Neural progenitor cell (in vitro differentiated cells): Measurements from ENCODE around the gene DMRTC2. TPM values are rescaled to one million over a fixed set of nuclear protein-coding genes. Genes with fewer than 3 reads are reported as not detected.

Experiments used
- DNase-seq: peaks from one replicate; pipeline ENCODE4 v3.0.0-alpha.2; 2016; ENCODE audit warnings: low spot score
- H2AFZ ChIP-seq: fragments of 200-600 bp; sonication (generic); replicated peaks from 2 replicates; pipeline ENCODE4 v1.6.1; 2016; ENCODE audit warnings: antibody characterized with exemption
- H3F3A ChIP-seq: fragments of 200-600 bp; sonication (generic); 2 replicates; pipeline ENCODE4 v1.6.1; 2016; ENCODE audit warnings: antibody characterized with exemption, low read depth
- H3K27ac ChIP-seq: fragments of 200-600 bp; sonication (generic); 2 replicates; pipeline ENCODE4 v1.5.1; 2016; ENCODE audit warnings: mild to moderate bottlenecking
- H3K27me3 ChIP-seq: fragments of 200-600 bp; sonication (generic); 2 replicates; pipeline ENCODE4 v1.6.1; 2016; ENCODE audit warnings: mild to moderate bottlenecking, moderate library complexity
- H3K36me3 ChIP-seq: fragments of 200-600 bp; sonication (generic); 2 replicates; pipeline ENCODE4 v1.5.1; 2016
- H3K4me1 ChIP-seq: fragments of 200-600 bp; sonication (generic); 2 replicates; pipeline ENCODE4 v1.6.1; 2016; ENCODE audit warnings: mixed run types
- H3K4me2 ChIP-seq: fragments of 200-600 bp; sonication (generic); 2 replicates; pipeline ENCODE4 v1.6.1; 2016
- H3K4me3 ChIP-seq: fragments of 200-600 bp; sonication (generic); 2 replicates; pipeline ENCODE4 v1.5.1; 2016
- H3K79me2 ChIP-seq: fragments of 200-600 bp; sonication (generic); 2 replicates; pipeline ENCODE4 v1.6.1; 2016; ENCODE audit warnings: low read depth
- H3K9ac ChIP-seq: fragments of 200-600 bp; sonication (generic); 2 replicates; pipeline ENCODE4 v1.6.1; 2016
- H3K9me3 ChIP-seq: fragments of 200-600 bp; sonication (generic); 2 replicates; pipeline ENCODE4 v1.5.1; 2016; ENCODE audit warnings: low read depth
- H4K20me1 ChIP-seq: fragments of 200-600 bp; sonication (generic); 2 replicates; pipeline ENCODE4 v1.6.1; 2016; ENCODE audit warnings: low read depth
- H3K27ac Mint-ChIP-seq: 3 replicates; pipeline ENCODE4 v1.8.0; 2021; ENCODE audit warnings: mixed read lengths
- H3K27me3 Mint-ChIP-seq: 2 replicates; pipeline ENCODE4 v1.8.0; 2022; ENCODE audit warnings: low read depth, mild to moderate bottlenecking, inconsistent platforms, moderate library complexity, mixed read lengths; ENCODE audit not compliant: insufficient read depth
- H3K36me3 Mint-ChIP-seq: 3 replicates; pipeline ENCODE4 v1.8.0; 2021; ENCODE audit warnings: mixed read lengths
- H3K4me1 Mint-ChIP-seq: 3 replicates; pipeline ENCODE4 v1.8.0; 2021; ENCODE audit warnings: mixed read lengths
- H3K4me3 Mint-ChIP-seq: 3 replicates; pipeline ENCODE4 v1.8.0; 2021; ENCODE audit warnings: mild to moderate bottlenecking, moderate library complexity, mixed read lengths
- H3K9me3 Mint-ChIP-seq: 3 replicates; pipeline ENCODE4 v1.8.0; 2020; ENCODE audit warnings: mixed read lengths
- CTCF ChIP-seq: fragments of 200-600 bp; sonication (generic); IDR thresholded peaks from 2 replicates; pipeline ENCODE4 v1.5.1; 2017; ENCODE audit warnings: antibody characterized with exemption, mild to moderate bottlenecking
- EZH2 ChIP-seq: fragments of 200-600 bp; sonication (generic); IDR thresholded peaks from 2 replicates; pipeline ENCODE4 v1.6.1; 2017; ENCODE audit warnings: antibody characterized with exemption, mild to moderate bottlenecking, moderate library complexity
- EZH2phosphoT487 ChIP-seq: fragments of 200-600 bp; sonication (generic); IDR thresholded peaks from 2 replicates; pipeline ENCODE4 v1.6.1; 2017; ENCODE audit warnings: antibody characterized with exemption
- total RNA-seq: library from RNA; depleted of rRNA; stranded (reverse); fragments of >200 nt; gene quantifications from 2 replicates; pipeline ENCODE4 v1.2.3, GENCODE V29; 2015; ENCODE audit warnings: low replicate concordance

The DMRTC2 gene
- total RNA-seq, 1 donor from 2014 or later = not detected

GRCh38 chr19:41895745-41896580 is 51.1 kb downstream of the DMRTC2 start:
- no peaks in the 10 kb centered on the region for H3K79me2 ChIP-seq
- H3F3A ChIP-seq = no peaks in the 10 kb centered on the region
- no peak overlapping the region for H3K9ac ChIP-seq
- H3K36me3 ChIP-seq = no peaks in the 10 kb centered on the region
- no peak overlapping the region for H3K4me3 Mint-ChIP-seq
- H3K27me3 ChIP-seq = no peaks in the 10 kb centered on the region
- no peaks in the 10 kb centered on the region for H3K4me1 ChIP-seq
- H3K9me3 Mint-ChIP-seq = no peaks in the 10 kb centered on the region
- peak overlapping the region; percentile 5 for H3K27ac Mint-ChIP-seq
- peak; percentile 22 for DNase-seq
- H3K27ac ChIP-seq = no peak overlapping the region
- H3K4me1 Mint-ChIP-seq = no peaks in the 10 kb centered on the region
- H3K9me3 ChIP-seq = no peaks in the 10 kb centered on the region
- no peaks in the 10 kb centered on the region for H4K20me1 ChIP-seq
- H3K36me3 Mint-ChIP-seq = peaks cover 5% of the 10 kb centered on the region
- H3K4me3 ChIP-seq = no peak overlapping the region
- TF ChIP-seq EZH2phosphoT487 = no peak
- peak; percentile 39 for TF ChIP-seq CTCF
- no peak overlapping the region for H3K4me2 ChIP-seq
- no peak overlapping the region for H2AFZ ChIP-seq
- peaks cover 4% of the 10 kb centered on the region for H3K27me3 Mint-ChIP-seq

GRCh38 chr19:41896581-41896942 is 51.7 kb downstream of the DMRTC2 start:
- no peaks in the 10 kb centered on the region for H3K36me3 ChIP-seq
- H3K4me3 Mint-ChIP-seq = no peak overlapping the region
- H3K27me3 Mint-ChIP-seq = peaks cover 3% of the 10 kb centered on the region

GRCh38 chr19:41897181-41897580 is 52.3 kb downstream of the DMRTC2 start:
- Mint-ChIP-seq H3K4me1 (no peaks in the 10 kb centered on the region), H3K4me3 (no peak overlapping the region), H3K9me3 (no peaks in the 10 kb centered on the region), H3K27ac (no peak overlapping the region), H3K27me3 (no peaks in the 10 kb centered on the region), H3K36me3 (peaks cover 5% of the 10 kb centered on the region)
- no peak overlapping the region for H3K4me3 ChIP-seq
- no peak overlapping the region for H3K4me2 ChIP-seq
- H3K79me2 ChIP-seq = no peaks in the 10 kb centered on the region
- no peak for DNase-seq
- no peaks in the 10 kb centered on the region for H4K20me1 ChIP-seq
- H3K36me3 ChIP-seq = no peaks in the 10 kb centered on the region
- no peak overlapping the region for H3K27ac ChIP-seq
- no peaks in the 10 kb centered on the region for H3K4me1 ChIP-seq
- H3K9me3 ChIP-seq = no peaks in the 10 kb centered on the region
- no peak overlapping the region for H2AFZ ChIP-seq
- H3F3A ChIP-seq = no peaks in the 10 kb centered on the region
- H3K27me3 ChIP-seq = no peaks in the 10 kb centered on the region
- H3K9ac ChIP-seq = no peak overlapping the region
- TF ChIP-seq EZH2 = no peak
- no peak for TF ChIP-seq EZH2phosphoT487

More at GRCh38 chr19:41896581-41896942, 51.7 kb downstream of the DMRTC2 start:
- no peak overlapping the region for H2AFZ ChIP-seq
- DNase-seq = no peak
- H3K27ac ChIP-seq = no peak overlapping the region
- H3K4me3 ChIP-seq = no peak overlapping the region
- no peaks in the 10 kb centered on the region for H3K27me3 ChIP-seq
- Mint-ChIP-seq H3K27ac (no peak overlapping the region), H3K4me1 (no peaks in the 10 kb centered on the region), H3K36me3 (peaks cover 5% of the 10 kb centered on the region), H3K9me3 (no peaks in the 10 kb centered on the region)
- H4K20me1 ChIP-seq = no peaks in the 10 kb centered on the region
- H3K9me3 ChIP-seq = no peaks in the 10 kb centered on the region
- TF ChIP-seq EZH2 = no peak
- TF ChIP-seq CTCF = no peak
- TF ChIP-seq EZH2phosphoT487 = no peak
- no peaks in the 10 kb centered on the region for H3K4me1 ChIP-seq
- H3K9ac ChIP-seq = no peak overlapping the region
- H3K4me2 ChIP-seq = no peak overlapping the region
- H3F3A ChIP-seq = no peaks in the 10 kb centered on the region
- no peaks in the 10 kb centered on the region for H3K79me2 ChIP-seq

- Histone ChIP-seq H4K20me1 (no peaks in the 10 kb centered on the region), H3K9me3 (no peaks in the 10 kb centered on the region), H3K79me2 (no peaks in the 10 kb centered on the region), H3K4me2 (no peak overlapping the region), H3K4me3 (no peak overlapping the region), H3K36me3 (no peaks in the 10 kb centered on the region), H3K4me1 (no peaks in the 10 kb centered on the region), H3K27me3 (no peaks in the 10 kb centered on the region), H3K27ac (no peak overlapping the region), H2AFZ (no peak overlapping the region), H3F3A (no peaks in the 10 kb centered on the region), H3K9ac (no peak overlapping the region)
- TF ChIP-seq EZH2 (no peak), CTCF (no peak), EZH2phosphoT487 (no peak)
- H3K4me1 Mint-ChIP-seq = no peaks in the 10 kb centered on the region
- no peaks in the 10 kb centered on the region for H3K9me3 Mint-ChIP-seq
- peak overlapping the region; percentile 9 for H3K27ac Mint-ChIP-seq
- H3K27me3 Mint-ChIP-seq = no peaks in the 10 kb centered on the region
- H3K36me3 Mint-ChIP-seq = peaks cover 5% of the 10 kb centered on the region
- H3K4me3 Mint-ChIP-seq = no peak overlapping the region
- no peak for DNase-seq
These were observed 53.0 kb downstream of the DMRTC2 start for GRCh38 chr19:41897820-41898219.
